Astrocyte (in vitro differentiated cells and primary cell): ENCODE data around the gene PEX10. TPM values are rescaled to one million over a fixed set of nuclear protein-coding genes. Genes with fewer than 3 reads are reported as not detected.

ENCODE experiments used
- DNase-seq: peaks from one replicate; pipeline ENCODE4 v3.0.0-alpha.2; 2010; ENCODE audit warnings: low read depth
- FAIRE-seq: peaks from 2 replicates; lab custom pipeline; 2011; peaks lifted over from hg19 to GRCh38; lab: Jason Lieb, UNC
- H2AFZ ChIP-seq: 2 replicates; pipeline ENCODE4 v1.6.0; 2012; ENCODE audit warnings: low read depth, low read length, inconsistent platforms
- H3K27ac ChIP-seq: 2 replicates; pipeline ENCODE4 v1.5.1; 2011; ENCODE audit warnings: low read depth, low read length, inconsistent platforms
- H3K27me3 ChIP-seq: 2 replicates; pipeline ENCODE4 v1.6.0; 2011; ENCODE audit warnings: low read length, inconsistent platforms; ENCODE audit not compliant: insufficient read depth
- H3K36me3 ChIP-seq: 2 replicates; pipeline ENCODE4 v1.5.1; 2011; ENCODE audit warnings: low read length, inconsistent platforms; ENCODE audit not compliant: insufficient read depth
- H3K4me1 ChIP-seq: 2 replicates; pipeline ENCODE4 v1.5.1; 2011; ENCODE audit warnings: low read length, inconsistent platforms; ENCODE audit not compliant: insufficient read depth
- H3K4me2 ChIP-seq: 2 replicates; pipeline ENCODE4 v1.6.0; 2012; ENCODE audit warnings: low read length, inconsistent platforms
- H3K4me3 ChIP-seq: 2 replicates; pipeline ENCODE4 v1.5.1; 2011; ENCODE audit warnings: low read depth, mild to moderate bottlenecking, low read length, inconsistent platforms; ENCODE audit not compliant: insufficient read depth
- H3K79me2 ChIP-seq: 2 replicates; pipeline ENCODE4 v1.6.0; 2012; ENCODE audit warnings: mild to moderate bottlenecking, low read length, inconsistent platforms; ENCODE audit not compliant: insufficient read depth
- H3K9ac ChIP-seq: 2 replicates; pipeline ENCODE4 v1.6.0; 2012; ENCODE audit warnings: mild to moderate bottlenecking, low read length, inconsistent platforms
- H3K9me3 ChIP-seq: 2 replicates; pipeline ENCODE4 v1.5.1; 2012; ENCODE audit warnings: low read depth, mild to moderate bottlenecking, low read length, inconsistent platforms; ENCODE audit not compliant: insufficient read depth
- H4K20me1 ChIP-seq: 2 replicates; pipeline ENCODE4 v1.6.0; 2012; ENCODE audit warnings: low read length, inconsistent platforms; ENCODE audit not compliant: insufficient read depth
- H3K27ac Mint-ChIP-seq: one replicate; pipeline ENCODE4 v1.8.0; 2021; ENCODE audit warnings: mild to moderate bottlenecking, mixed read lengths; ENCODE audit not compliant: unreplicated experiment
- H3K27me3 Mint-ChIP-seq: one replicate; pipeline ENCODE4 v1.8.0; 2021; ENCODE audit warnings: low read depth, mixed read lengths; ENCODE audit not compliant: unreplicated experiment
- H3K36me3 Mint-ChIP-seq: one replicate; pipeline ENCODE4 v1.8.0; 2021; ENCODE audit warnings: low read depth, mixed read lengths; ENCODE audit not compliant: unreplicated experiment
- H3K4me1 Mint-ChIP-seq: one replicate; pipeline ENCODE4 v1.8.0; 2021; ENCODE audit warnings: low read depth, mixed read lengths; ENCODE audit not compliant: unreplicated experiment
- H3K4me3 Mint-ChIP-seq: one replicate; pipeline ENCODE4 v1.8.0; 2021; ENCODE audit warnings: mild to moderate bottlenecking, moderate library complexity, mixed read lengths; ENCODE audit not compliant: unreplicated experiment
- H3K9me3 Mint-ChIP-seq: one replicate; pipeline ENCODE4 v1.8.0; 2021; ENCODE audit warnings: mild to moderate bottlenecking, mixed read lengths; ENCODE audit not compliant: unreplicated experiment
- CTCF ChIP-seq: IDR thresholded peaks from 2 replicates; pipeline ENCODE4 v1.5.1; 2011; ENCODE audit warnings: low read depth, mild to moderate bottlenecking, inconsistent platforms, low read length, moderate library complexity; ENCODE audit not compliant: insufficient read depth
- EZH2 ChIP-seq: IDR thresholded peaks from 2 replicates; pipeline ENCODE4 v1.6.1; 2012; ENCODE audit warnings: mild to moderate bottlenecking, low read length, inconsistent platforms; ENCODE audit not compliant: insufficient read depth
- total RNA-seq: library from RNA; stranded (reverse); gene quantifications from 2 replicates; pipeline ENCODE4 v1.2.1, GENCODE V29; 2021

Gene PEX10
- total RNA-seq, 1 donor from 2014 or later = 16.6 TPM

DNA sequence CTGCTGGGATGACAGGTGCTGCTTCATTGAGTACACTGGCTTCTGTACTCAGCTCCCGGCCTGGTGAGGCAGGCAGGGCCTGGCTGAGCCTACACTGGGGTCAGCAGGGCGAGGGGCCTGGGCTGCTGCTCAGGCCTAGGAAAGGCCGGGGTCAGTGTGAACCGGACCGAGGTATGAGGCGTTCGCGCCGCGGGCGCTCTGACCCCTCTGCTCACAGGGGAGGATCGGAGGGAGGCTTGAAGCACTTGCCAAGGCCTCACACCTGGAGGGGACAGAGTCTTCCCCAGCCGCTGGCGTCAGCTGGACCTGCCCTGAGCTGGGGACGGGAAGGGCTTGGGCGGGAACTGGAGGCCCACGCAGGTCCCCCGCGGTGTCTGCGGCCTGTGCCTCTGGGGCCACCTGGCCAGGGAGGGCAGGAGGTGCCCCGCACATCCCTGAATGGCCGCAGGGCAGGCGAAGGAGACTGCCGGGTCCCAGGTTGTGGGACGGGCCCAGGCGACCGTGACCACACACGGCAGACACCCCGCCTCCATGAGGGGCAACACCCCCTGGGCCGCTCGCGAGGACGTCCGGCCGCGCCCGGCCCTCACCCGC lies 466 bp downstream of the PEX10 start:
- H3K4me1 Mint-ChIP-seq = peaks cover 9% of the 10 kb centered on the region
- H3K27me3 Mint-ChIP-seq = peaks cover 3% of the 10 kb centered on the region
- peaks cover 18% of the 10 kb centered on the region for H3K79me2 ChIP-seq
- no peaks in the 10 kb centered on the region for H3K36me3 ChIP-seq
- H3K4me2 ChIP-seq = peak overlapping the region; percentile 99
- FAIRE-seq (no peak), DNase-seq (no peak)
- peak overlapping the region; percentile 89 for H3K27ac ChIP-seq
- H2AFZ ChIP-seq = peak overlapping the region; percentile 86
- peak overlapping the region; percentile 96 for H3K9ac ChIP-seq
- peak overlapping the region; percentile 91 for H3K4me3 Mint-ChIP-seq
- H3K27me3 ChIP-seq = no peaks in the 10 kb centered on the region
- TF ChIP-seq CTCF (no peak), EZH2 (no peak)
- no peaks in the 10 kb centered on the region for H3K9me3 Mint-ChIP-seq
- H3K9me3 ChIP-seq = no peaks in the 10 kb centered on the region
- peaks cover 22% of the 10 kb centered on the region for H3K4me1 ChIP-seq
- H4K20me1 ChIP-seq = peaks cover under 1% of the 10 kb centered on the region
- H3K36me3 Mint-ChIP-seq = peaks cover 2% of the 10 kb centered on the region
- H3K27ac Mint-ChIP-seq = peak overlapping the region; percentile 89
- peak overlapping the region; percentile 87 for H3K4me3 ChIP-seq

DNA sequence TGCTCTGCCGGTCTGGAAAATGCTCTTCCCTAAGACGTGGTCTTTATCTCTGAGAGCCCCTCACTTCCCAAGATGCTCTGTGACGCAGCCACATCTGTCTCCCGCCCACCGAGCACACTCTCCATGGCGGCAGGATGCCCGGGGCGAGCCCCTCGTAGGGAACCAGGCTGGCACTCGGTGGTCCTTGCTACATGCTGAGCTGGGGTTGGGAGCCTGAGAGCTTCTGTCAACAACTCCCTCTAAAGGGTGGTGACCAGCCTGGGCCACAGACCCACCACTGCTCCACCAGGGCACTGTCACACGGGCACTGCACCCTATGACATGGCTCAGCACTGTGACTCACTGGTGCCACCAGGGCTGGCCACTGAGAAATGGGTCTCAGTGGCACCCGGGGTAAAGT lies 2.6 kb downstream of the PEX10 start:
- H3K9me3 Mint-ChIP-seq = no peaks in the 10 kb centered on the region
- H2AFZ ChIP-seq = no peak overlapping the region
- no peak for DNase-seq
- H3K4me1 ChIP-seq = peaks cover 39% of the 10 kb centered on the region
- H3K4me3 Mint-ChIP-seq = no peak overlapping the region
- FAIRE-seq = no peak
- peaks cover 15% of the 10 kb centered on the region for H4K20me1 ChIP-seq
- H3K27ac Mint-ChIP-seq = no peak overlapping the region
- no peak overlapping the region for H3K4me3 ChIP-seq
- TF ChIP-seq EZH2 (no peak), CTCF (no peak)
- peaks cover under 1% of the 10 kb centered on the region for H3K36me3 ChIP-seq
- peaks cover 18% of the 10 kb centered on the region for H3K79me2 ChIP-seq
- no peaks in the 10 kb centered on the region for H3K9me3 ChIP-seq
- H3K27me3 ChIP-seq = no peaks in the 10 kb centered on the region
- peaks cover 2% of the 10 kb centered on the region for H3K36me3 Mint-ChIP-seq
- H3K9ac ChIP-seq = no peak overlapping the region
- peaks cover 13% of the 10 kb centered on the region for H3K4me1 Mint-ChIP-seq
- H3K27ac ChIP-seq = no peak overlapping the region
- no peak overlapping the region for H3K4me2 ChIP-seq
- no peaks in the 10 kb centered on the region for H3K27me3 Mint-ChIP-seq

DNA sequence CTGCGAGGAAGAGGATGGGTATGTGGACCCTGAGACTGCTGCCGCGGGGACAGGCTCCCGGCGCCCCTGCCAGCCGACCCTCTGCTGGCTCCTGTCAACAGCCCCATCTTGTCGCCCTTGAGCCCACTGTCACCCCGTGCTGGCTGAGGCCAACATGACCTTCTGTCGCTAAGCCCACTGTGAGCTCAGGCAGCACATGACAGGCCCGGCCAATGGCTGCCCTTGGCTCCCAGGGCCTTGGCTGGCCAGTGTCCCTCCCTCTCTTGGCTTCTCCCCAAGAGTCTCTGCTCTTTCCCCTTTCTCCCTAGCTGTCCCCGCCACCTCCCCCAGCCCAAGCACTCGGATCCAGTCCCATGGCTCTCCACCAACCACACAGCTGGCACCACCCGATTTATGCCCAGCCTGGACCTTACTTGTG lies 3.5 kb downstream of the PEX10 start:
- Mint-ChIP-seq H3K4me1 (peaks cover 8% of the 10 kb centered on the region), H3K4me3 (no peak overlapping the region), H3K9me3 (no peaks in the 10 kb centered on the region), H3K36me3 (peaks cover 2% of the 10 kb centered on the region), H3K27ac (no peak overlapping the region), H3K27me3 (no peaks in the 10 kb centered on the region)
- Histone ChIP-seq H3K4me1 (peaks cover 35% of the 10 kb centered on the region), H3K27me3 (no peaks in the 10 kb centered on the region), H4K20me1 (peaks cover 15% of the 10 kb centered on the region), H3K36me3 (peaks cover 8% of the 10 kb centered on the region), H3K9me3 (no peaks in the 10 kb centered on the region), H3K79me2 (peaks cover 18% of the 10 kb centered on the region), H3K9ac (no peak overlapping the region), H2AFZ (no peak overlapping the region), H3K4me2 (no peak overlapping the region), H3K27ac (no peak overlapping the region), H3K4me3 (no peak overlapping the region)
- TF ChIP-seq CTCF (no peak), EZH2 (no peak)
- FAIRE-seq (no peak), DNase-seq (no peak)
